GM13977 (cell line): Measurements from ENCODE around the gene ZNF454.

ENCODE experiments used
- DNase-seq: peaks from one replicate; pipeline ENCODE4 v3.0.0; 2012; ENCODE audit warnings: low spot score
- CTCF ChIP-seq: IDR thresholded peaks from 2 replicates; pipeline ENCODE4 v1.5.1; 2012; ENCODE audit warnings: mild to moderate bottlenecking, control low read depth; ENCODE audit not compliant: insufficient read depth; ENCODE audit errors: extremely low read depth, missing control alignments
- in situ Hi-C: fragments of 300-500 bp; cut with MboI; formaldehyde crosslinking; loops from one replicate; pipeline ENCODE4 v1.12.0; 2022; ENCODE audit warnings: low sequenced_read_pairs, low pct_unique_long_range_greater_than_20kb, mixed read lengths, inconsistent platforms; ENCODE audit not compliant: unreplicated experiment

Gene ZNF454

GRCh38 chr5:178965465-178966055 lies 24.6 kb downstream of the ZNF454 start:
- no peak for TF ChIP-seq CTCF
- DNase-seq: no peak
- in situ Hi-C loops: no loop called here

DNA sequence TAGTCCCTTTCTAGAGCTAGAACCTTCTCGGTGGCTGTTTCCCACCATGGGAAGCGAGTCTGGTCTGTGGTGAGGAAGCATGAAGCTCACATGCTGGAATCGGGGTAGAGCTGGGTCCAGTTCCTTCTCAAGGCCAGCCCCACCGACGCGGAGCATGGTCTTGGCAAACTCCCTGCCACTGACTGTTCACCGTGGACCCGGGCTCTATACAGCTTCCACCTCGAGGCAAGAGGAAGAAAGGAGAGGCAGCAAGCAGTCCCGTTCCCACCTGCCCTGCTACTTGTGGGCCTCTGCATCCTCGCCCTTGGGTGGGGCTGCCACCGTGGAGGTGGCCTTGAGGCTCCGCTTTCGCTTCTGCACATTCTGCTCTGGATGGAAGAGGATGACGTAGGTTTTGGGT lies 40.4 kb downstream of the ZNF454 start:
- no peak for TF ChIP-seq CTCF
- in situ Hi-C loops: no loop called here
- no peak for DNase-seq

DNA sequence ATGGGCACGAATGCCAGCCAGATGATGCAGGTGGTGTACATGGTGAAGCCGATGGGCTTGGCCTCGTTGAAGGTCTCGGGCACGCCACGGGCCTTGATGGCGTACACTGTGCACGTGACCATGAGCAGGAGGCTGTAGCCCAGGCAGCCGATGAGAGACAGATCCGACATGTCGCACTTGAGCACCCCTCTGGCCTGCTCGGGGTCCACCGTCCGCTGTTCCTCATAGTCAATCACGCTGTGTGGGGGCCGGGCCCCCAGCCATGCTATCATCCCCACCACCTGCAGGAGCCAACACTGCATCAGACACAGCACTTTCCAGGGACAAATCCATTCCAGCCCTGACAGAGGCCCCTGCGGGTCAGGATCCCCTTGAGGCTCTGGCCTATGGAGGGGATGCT lies 41.9 kb downstream of the ZNF454 start:
- in situ Hi-C loops: no loop called here
- TF ChIP-seq CTCF: no peak
- DNase-seq: no peak

GRCh38 chr5:178983728-178984127 lies 42.7 kb downstream of the ZNF454 start:
- no peak for TF ChIP-seq CTCF
- DNase-seq: no peak
- in situ Hi-C loops: no loop called here

GRCh38 chr5:178984145-178985072 lies 43.4 kb downstream of the ZNF454 start:
- DNase-seq: no peak
- in situ Hi-C loops: no loop called here
- TF ChIP-seq CTCF: no peak

DNA sequence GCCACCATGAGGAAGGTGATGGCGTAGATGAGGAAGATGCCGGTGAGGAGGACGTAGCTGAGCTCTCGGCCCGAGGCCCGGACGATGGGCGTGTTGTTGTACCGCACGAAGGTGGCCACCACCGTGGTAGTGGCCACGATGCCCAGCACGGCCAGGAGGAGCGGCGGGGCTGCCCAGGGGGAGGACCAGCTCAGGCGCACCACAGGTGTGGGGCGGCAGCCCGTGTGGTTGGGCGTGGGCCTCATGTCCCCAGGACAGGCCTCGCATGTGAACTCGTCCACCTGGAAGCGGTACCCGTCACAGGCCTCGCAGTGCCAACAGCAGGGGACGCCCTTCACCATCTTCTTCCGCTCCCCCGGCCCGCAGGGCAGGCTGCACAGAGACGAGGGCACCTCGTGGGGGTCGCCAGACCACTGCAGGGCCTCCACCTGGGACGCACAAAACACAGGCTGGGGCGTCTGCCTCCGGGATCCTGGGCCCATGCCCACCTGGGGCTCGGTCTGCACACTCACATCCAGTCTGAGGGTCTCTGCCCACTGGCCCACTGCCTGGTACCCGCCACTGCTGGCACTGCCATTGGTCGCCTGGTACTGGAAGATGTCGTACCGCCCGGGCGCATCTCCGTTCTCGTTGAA lies 45.4 kb downstream of the ZNF454 start:
- no peak for DNase-seq
- in situ Hi-C loops: no loop called here
- no peak for TF ChIP-seq CTCF
